GM18505 (cell line): ENCODE measurements around the gene CNTRL.
"Not testable (repeated sequence)": the region's sequence is repeated elsewhere in the genome, so short reads cannot be mapped to it uniquely, and the experiment has no call there.

ENCODE experiments used
- ATAC-seq: cut with Tn5 transposase; IDR thresholded peaks from one replicate; pipeline ENCODE4 v1.9.1; 2021; ENCODE audit not compliant: unreplicated experiment
- POLR2A ChIP-seq: IDR thresholded peaks from 4 replicates; pipeline ENCODE4 v1.6.1; 2011; ENCODE audit warnings: borderline replicate concordance; ENCODE audit not compliant: insufficient read depth, insufficient read length; ENCODE audit errors: extremely low read depth

CNTRL gene

GRCh38 chr9:121169094-121169601, 94.4 kb downstream of the CNTRL start:
- TF ChIP-seq POLR2A: no peak
- ATAC-seq: no peak

GRCh38 chr9:121171236-121171635, 96.5 kb downstream of the CNTRL start:
- no peak for TF ChIP-seq POLR2A
- no peak for ATAC-seq

GRCh38 chr9:121172726-121173487, 98.2 kb downstream of the CNTRL start:
- TF ChIP-seq POLR2A: no peak
- no peak for ATAC-seq

- TF ChIP-seq POLR2A: no peak
- ATAC-seq: no peak
Observed at GRCh38 chr9:121173501-121173900, 98.7 kb downstream of the CNTRL start.

GRCh38 chr9:121178676-121179372, 104.1 kb downstream of the CNTRL start:
- no peak for ATAC-seq
- peak; percentile 14 for TF ChIP-seq POLR2A

GRCh38 chr9:121179373-121179721, 104.6 kb downstream of the CNTRL start:
- ATAC-seq: not testable (repeated sequence)
- TF ChIP-seq POLR2A: peak; percentile 7

- no peak for ATAC-seq
- TF ChIP-seq POLR2A: no peak
Observed at GRCh38 chr9:121179930-121180681, 105.4 kb downstream of the CNTRL start.

- no peak for TF ChIP-seq POLR2A
- no peak for ATAC-seq
Observed at GRCh38 chr9:121182101-121182836, 107.5 kb downstream of the CNTRL start.

GRCh38 chr9:121182989-121183388, 108.2 kb downstream of the CNTRL start:
- no peak for ATAC-seq
- no peak for TF ChIP-seq POLR2A

- no peak for ATAC-seq
- no peak for TF ChIP-seq POLR2A
Observed at GRCh38 chr9:121183666-121184423, 109.1 kb downstream of the CNTRL start.

- TF ChIP-seq POLR2A: no peak
Observed at GRCh38 chr9:121184463-121184862, 109.7 kb downstream of the CNTRL start.

GRCh38 chr9:121185178-121185745, 110.5 kb downstream of the CNTRL start:
- ATAC-seq: no peak
- TF ChIP-seq POLR2A: no peak

More at GRCh38 chr9:121184463-121184862, 109.7 kb downstream of the CNTRL start:
- no peak for ATAC-seq
